HS-5 (cell line): ENCODE results near the gene ANKRD11.
"Not testable (repeated sequence)": the region's sequence is repeated elsewhere in the genome, so short reads cannot be mapped to it uniquely, and the experiment has no call there.

ENCODE experiments used
- DNase-seq: peaks from one replicate; pipeline ENCODE4 v3.0.0-alpha.2; 2012; ENCODE audit warnings: low read depth

The ANKRD11 gene

GRCh38 chr16:89402962-89403361 lies 87.4 kb downstream of the ANKRD11 start:
- no peak for DNase-seq

GRCh38 chr16:89401641-89402445 lies 88.5 kb downstream of the ANKRD11 start:
- no peak for DNase-seq

DNA sequence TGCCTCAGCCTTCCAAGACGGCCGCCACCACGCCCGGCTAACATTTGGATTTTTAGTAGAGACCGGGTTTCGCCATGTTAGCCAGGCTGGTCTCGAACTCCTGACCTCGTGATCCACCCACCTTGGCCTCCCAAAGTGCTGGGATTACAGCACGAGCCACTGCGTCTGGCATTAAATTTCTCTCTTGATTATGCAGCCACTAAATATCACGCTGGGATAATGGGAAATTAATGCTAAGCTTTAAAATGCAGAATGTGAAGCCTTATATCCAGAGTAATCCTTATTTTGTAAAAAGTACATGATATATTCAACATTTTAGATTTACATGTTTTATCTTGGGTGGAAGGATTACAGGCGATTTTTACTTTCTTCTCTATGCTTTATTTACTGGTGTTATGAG lies 89.2 kb downstream of the ANKRD11 start:
- no peak for DNase-seq

DNA sequence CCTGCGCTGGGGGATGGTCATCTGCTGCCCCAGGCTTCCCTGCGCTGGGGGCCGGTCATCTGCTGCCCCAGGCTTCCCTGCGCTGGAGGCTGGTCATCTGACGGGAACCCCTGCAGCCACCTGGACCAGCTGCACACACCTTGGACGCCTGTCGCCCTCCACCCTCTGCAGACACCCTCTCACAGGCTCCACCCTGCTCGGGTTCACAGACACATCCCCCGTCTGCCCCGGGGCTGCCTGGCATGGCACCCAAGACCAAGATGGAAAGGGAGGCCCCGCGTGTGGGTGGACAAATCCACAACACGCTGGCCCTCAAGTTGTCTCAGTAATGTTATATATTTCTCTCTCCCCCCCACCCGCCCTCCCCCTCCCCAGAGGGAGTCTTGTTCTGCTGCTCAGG lies 89.6 kb downstream of the ANKRD11 start:
- no peak for DNase-seq

DNA sequence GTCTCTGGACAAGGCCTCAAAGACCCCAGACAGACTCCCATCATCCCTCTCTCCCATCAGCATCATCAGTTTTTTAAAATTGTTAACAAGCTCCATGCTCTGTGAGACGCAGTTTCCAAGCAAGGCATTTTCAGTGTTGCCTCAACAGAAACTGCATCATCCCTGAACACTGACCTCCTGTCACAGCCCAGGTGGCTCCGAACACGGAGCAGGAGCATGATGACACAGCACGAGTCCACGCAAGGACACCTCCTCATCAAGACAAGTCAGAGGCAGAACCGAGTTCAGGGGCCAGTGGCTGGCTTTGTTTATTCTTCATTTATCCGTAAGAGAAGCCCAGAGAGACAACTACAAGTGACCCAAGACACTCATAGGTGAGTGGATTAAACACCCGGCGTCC lies 91.4 kb downstream of the ANKRD11 start:
- no peak for DNase-seq

DNA sequence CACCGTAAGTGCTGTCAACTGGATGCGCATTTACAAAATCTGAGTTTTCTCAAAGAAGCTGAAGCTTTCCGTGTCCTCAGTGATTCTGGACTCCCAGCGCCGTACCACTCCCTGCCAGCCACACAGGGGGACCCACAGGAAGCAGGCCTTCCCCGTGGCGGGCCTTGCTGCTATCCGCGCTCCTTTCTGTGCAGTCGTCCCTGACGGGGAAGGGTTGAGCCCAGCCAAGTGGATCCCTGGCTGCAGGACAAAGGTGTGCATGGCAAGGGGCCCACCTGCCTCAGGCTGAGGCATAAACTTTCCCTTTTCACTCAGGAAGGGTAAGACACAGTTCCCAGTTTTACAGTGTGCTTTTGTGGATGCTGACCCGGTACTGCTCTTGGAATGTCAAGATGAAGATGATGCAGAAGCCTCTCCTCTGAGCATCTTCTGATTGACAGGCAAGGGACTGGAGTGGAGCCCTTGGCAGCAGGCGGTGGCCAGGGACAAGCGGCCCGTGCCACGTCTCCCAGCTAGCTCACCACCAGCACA lies 93.0 kb downstream of the ANKRD11 start:
- no peak for DNase-seq

- no peak for DNase-seq
Observed at GRCh38 chr16:89396156-89396555, 94.2 kb downstream of the ANKRD11 start.

DNA sequence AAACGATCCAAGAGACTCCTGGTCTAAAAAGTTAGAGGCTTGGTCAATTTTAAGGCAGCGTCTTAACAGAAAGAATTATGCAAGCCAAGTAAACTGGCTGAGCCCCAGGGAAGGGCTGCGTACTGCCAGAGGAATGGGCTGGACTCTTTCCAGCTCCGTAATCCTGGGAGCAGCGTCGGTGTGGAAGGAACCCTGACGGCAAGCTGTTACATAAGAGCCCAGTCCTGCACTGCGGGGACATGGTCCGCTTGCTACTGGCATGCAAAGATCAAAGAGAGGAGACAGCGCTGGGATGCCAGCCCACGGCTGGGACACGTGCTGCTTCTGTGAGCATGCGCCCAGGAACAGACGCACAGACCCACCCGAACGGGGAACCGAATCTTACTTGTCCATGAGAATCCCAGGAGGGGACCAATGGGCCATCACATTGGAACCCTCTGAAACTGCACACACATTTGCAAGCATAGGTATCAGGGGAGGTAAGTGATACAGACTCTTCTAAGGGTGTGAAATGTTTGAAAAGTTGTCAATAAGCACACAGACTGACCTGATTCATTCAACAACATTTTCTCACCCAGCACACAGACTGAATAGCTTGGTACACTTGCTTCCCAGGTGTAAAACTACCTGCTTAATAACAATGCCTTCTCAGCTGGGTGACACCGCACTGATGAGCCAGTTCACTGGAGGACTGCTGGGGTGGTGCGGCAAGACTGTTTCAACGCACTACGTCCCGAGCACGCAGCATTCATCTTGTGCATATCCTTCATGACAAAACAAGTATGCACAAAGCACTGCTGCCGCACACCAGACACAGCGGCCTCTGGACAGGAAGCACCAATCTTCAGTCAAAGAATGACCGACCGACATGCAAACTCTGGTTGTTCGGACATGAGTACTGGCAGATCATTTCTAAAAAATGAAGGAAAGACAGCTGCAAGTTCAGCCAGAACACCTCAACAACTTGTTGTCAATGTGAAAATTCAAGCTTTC lies 94.9 kb downstream of the ANKRD11 start:
- peak; percentile 72 for DNase-seq

GRCh38 chr16:89393738-89394406 lies 96.5 kb downstream of the ANKRD11 start:
- no peak for DNase-seq

- DNase-seq, result no peak
Observed at GRCh38 chr16:89392881-89393737, 97.3 kb downstream of the ANKRD11 start.

- DNase-seq, result not testable (repeated sequence)
Observed at GRCh38 chr16:89390224-89390583, 100.2 kb downstream of the ANKRD11 start.

DNA sequence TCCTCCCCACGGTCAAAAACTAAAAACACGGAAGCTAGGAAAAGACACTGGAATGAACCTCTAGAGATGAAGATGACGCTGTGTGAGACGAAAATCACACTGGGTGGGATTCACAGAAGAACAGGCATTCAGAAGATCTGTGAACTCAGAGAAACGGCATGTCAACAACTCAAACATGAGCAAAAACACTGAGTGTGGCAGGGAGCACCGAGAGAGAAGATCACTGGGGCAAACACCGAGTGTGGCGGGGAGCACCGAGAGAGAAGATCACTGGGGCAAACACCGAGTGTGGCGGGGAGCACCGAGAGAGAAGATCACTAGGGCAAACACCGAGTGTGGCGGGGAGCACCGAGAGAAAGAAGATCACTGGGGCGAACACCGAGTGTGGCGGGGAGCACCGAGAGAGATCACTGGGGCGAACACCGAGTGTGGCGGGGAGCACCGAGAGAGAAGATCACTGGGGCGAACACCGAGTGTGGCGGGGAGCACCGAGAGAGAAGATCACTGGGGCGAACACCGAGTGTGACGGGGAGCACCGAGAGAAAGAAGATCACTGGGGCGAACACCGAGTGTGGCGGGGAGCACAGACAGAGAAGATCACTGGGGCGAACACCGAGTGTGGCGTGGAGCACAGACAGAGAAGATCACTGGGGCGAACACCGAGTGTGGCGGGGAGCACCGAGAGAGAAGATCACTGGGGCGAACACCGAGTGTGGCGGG lies 100.7 kb downstream of the ANKRD11 start:
- DNase-seq, result not testable (repeated sequence)

DNA sequence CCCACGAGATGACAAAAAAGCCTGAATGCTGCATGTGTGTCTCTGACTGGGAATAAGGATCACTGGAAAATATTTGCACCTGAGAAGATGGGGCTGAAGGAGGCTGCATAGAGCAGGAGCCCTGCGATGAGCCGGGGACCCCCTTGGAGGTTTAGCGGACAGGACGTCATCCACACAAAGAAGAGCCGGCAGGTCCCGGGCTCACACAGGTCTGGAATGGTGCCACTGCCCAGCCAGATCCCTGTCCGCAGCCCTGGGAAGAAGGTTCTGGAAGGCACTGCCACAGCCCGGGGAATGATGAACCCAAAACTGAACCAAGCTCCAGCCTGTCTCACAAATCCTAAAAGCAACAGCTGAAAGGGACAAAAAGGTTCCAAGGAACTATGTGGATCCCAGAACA lies 101.8 kb downstream of the ANKRD11 start:
- DNase-seq, result no peak

DNA sequence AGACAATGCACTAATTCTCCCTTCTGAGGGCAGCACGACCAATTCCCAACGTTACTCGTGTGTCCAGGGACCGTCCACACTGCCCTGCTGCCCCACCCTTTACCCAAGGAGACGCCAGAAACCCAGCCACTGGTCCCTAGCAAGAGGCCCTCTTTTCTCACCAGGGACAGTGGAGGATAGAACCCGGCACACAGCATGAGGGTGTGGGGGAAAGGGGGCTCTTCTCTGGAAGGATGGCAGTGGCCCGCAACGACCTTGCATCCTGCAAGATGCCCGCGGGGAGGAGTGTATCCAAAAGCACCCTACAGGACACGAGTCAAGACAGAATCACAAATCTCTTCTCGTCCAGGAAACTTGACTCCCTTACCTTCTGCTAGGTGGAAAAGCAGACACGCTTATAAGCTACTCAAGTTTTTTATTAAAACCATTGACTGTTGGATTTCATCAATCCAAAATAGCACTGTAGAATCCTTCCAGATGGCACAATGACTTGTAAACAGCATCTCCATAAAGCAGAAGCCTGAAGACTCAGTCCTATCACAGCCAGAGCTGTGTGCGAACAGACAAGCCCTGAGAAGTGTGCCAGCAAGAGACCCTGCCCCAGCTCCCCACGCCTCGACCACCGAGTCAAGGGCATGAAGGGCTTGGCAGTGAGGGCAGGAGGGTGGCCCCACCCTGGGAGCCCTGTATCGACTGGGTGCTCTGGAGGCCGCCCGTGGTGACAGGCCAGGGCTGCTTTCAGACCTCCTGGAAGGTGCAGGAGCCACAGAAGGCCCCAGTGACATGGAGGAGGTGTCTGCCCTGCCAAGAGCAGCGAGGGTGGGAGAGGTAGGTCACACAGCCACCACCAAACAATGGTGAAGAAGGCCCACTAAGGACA lies 103.8 kb downstream of the ANKRD11 start:
- no peak for DNase-seq

DNA sequence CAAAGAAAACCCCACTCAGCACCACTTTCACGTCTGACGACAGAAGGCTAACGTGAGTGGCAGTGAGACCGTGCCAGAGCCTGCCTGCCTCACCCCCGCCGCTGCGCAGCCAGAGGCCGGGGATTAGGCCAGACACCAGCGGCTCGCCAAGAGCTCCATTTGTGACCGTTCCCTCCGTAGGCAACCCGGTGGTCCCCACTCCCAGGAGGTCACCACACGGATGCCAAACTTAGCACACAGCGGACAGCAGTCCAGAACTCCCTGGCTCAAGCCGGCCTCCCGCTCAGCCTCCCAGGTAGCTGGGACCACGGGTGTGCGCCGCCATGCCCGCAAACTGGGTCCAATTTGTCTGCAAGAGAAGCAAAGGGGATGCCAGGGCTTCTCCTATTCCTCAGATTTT lies 104.6 kb downstream of the ANKRD11 start:
- DNase-seq, result no peak

GRCh38 chr16:89384282-89384681 lies 106.1 kb downstream of the ANKRD11 start:
- DNase-seq, result no peak

DNA sequence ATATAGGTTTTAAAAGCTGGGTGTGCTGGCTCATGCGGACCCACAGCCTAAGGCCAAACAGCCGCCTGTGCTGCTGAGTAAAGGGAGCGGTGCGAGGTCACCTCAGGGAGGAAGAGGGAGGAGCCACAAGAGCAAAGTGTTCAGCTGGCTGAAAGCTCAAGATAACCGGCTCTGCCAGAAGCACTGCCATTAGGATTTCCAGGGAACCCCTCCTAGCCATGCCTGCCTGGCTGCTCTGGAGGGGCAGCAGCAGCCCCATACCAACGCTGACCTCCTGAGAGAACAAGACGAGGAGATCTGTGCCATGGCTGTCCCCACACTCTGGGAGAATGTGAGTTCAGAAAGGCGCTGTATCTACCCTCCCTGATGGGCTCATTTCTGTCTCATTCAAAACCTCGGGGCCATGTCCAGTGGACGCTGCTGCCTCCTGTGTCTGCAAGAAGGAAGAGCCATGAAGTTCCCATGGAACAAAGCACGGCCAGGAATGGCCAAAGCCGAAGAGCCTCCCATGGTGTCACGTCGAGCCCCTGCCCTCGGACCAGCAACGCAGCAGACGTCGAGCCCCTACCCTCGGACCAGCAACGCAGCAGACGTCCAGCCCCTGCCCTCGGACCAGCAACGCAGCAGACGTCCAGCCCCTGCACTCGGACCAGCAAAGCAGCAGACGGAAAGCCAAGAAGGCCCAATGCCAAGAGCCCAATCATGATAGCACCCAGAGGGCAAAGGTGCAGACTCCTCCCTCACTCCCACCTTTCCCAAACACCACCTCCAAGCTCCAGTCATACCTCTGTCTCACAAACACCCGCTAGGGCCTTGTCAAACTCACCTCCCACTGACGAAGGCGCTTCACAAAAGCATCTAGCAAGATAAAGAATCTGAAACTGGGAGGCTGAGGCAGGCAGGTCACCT lies 107.0 kb downstream of the ANKRD11 start:
- no peak for DNase-seq

DNA sequence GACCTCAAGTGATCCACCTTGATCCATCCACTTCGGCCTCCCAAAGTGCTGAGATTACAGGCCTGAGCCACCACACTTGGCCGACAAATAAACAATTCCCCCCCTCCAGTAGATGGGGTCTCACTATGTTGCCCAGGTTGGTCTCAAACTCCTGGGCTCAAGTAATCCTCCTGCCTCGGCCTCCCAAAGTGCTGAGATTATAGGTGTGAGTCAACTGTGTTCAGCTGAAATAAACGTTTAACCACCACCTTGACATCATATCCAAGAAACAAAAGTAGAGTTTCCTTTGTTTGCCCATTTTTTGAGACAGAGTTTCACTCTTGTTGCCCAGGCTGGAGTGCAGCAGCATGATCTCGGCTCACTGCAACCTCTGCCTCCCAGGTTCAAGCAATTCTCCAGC lies 107.8 kb downstream of the ANKRD11 start:
- DNase-seq, result not testable (repeated sequence)
